ENCODE measurements around the gene HPSE2. TPM values are rescaled to one million over a fixed set of nuclear protein-coding genes. Genes with fewer than 3 reads are reported as not detected.

The HPSE2 gene
- total RNA-seq, 4 donors from 2014 or later: not detected

DNA sequence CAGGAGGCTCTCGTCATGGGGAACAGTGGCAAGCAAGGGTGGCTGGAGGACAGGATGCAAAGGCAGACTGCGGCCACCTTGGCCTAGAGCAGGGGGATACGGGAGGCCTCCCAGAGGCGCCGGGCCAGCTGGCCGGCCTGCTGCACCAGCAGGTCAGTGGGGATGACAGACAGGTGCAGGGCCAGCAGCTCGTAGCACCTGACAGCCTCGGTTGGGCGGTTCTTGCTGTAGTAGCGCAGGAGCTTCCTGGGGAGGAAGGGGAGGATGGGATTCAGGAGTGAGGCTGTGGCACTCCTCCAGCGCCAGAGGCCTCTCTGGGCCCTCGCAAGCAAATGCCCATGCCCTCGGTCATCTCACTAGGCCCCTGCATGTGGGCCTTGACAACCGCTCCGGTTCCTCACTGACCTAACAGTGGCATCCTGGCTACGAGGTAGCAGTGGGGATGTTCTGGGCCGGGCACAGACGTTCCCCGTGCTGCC, 818.1 kb downstream of the HPSE2 start:
- no peak for TF ChIP-seq POLR2A (IDR thresholded peaks at IDR 0.05)
- TF ChIP-seq, protein P1, sequence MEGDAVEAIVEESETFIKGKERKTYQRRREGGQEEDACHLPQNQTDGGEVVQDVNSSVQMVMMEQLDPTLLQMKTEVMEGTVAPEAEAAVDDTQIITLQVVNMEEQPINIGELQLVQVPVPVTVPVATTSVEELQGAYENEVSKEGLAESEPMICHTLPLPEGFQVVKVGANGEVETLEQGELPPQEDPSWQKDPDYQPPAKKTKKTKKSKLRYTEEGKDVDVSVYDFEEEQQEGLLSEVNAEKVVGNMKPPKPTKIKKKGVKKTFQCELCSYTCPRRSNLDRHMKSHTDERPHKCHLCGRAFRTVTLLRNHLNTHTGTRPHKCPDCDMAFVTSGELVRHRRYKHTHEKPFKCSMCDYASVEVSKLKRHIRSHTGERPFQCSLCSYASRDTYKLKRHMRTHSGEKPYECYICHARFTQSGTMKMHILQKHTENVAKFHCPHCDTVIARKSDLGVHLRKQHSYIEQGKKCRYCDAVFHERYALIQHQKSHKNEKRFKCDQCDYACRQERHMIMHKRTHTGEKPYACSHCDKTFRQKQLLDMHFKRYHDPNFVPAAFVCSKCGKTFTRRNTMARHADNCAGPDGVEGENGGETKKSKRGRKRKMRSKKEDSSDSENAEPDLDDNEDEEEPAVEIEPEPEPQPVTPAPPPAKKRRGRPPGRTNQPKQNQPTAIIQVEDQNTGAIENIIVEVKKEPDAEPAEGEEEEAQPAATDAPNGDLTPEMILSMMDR (IDR thresholded peaks at IDR 0.05): no peak
- WGBS, 2 donors: 93 to 100% methylated on average over 3 to 17 of the region's 19 CpGs
- no peak overlapping the region for H3K27ac ChIP-seq
- H3K36me3 ChIP-seq: peaks cover 11 to 13% of the 10 kb centered on the region in 2 donors
- DNase-seq: no peak
- H3K4me1 ChIP-seq: peaks cover 16 to 19% of the 10 kb centered on the region in 2 donors
- H3K27me3 ChIP-seq: no peaks in the 10 kb centered on the region
- intact Hi-C loops (cut with DNase I): loop anchor here (10.0 kb wide), 1 partner anchor 93 kb away; no protein-coding TSS in a partner anchor
- no peak overlapping the region for H3K4me3 ChIP-seq (replicated peaks in 1 of 3)
- H3K9me3 ChIP-seq: no peaks in the 10 kb centered on the region

DNA sequence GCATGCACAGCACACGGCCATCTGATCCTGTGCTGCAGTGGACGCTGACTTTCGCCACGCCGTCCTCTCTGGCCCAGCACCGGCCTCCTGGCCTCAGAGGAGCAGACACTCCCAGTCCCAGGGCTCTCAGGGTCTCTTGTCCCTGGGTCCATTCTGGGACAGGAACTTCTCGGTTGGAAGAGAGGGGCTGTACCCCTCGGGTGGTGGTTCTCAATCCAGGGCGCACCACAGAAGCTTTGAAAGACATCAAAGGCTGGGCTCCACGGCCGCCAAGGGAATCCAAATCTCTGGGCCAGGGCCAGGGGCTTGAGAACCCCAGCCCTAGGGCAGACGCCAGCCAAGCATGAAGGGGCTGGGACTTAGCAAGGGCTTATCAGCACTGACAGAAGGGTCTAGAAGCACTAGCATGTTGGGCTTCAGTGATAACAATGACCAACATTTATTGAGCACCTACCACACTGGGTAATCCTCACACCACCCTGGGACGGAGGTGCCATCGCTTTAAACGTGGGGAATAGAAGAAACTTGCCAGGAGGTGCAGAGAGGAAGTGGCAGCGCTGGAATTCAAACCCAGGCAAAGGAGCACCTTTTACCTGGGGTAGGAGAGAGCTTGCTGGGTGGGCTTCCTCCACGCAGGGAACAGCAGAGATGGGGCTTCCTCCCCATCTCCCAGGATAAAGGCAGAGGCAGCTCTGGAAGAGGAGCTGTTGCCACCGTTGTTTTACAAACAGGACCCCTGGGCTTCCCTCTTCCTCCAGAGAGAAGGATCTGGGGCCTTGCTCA, 818.9 kb downstream of the HPSE2 start:
- intact Hi-C loops (cut with DNase I): loop anchor here (10.0 kb wide), 1 partner anchor 92 kb away; no protein-coding TSS in a partner anchor
- TF ChIP-seq, protein P1 (IDR thresholded peaks at IDR 0.05): no peak
- TF ChIP-seq POLR2A (IDR thresholded peaks at IDR 0.05): no peak
- DNase-seq: no peak
- no peak overlapping the region for H3K27ac ChIP-seq
- H3K4me3 ChIP-seq (replicated peaks in 1 of 3): no peak overlapping the region
- H3K27me3 ChIP-seq: no peaks in the 10 kb centered on the region
- H3K4me1 ChIP-seq: peaks cover 16 to 26% of the 10 kb centered on the region in 2 donors
- H3K36me3 ChIP-seq: peaks cover 11 to 13% of the 10 kb centered on the region in 2 donors
- H3K9me3 ChIP-seq: no peaks in the 10 kb centered on the region
- WGBS, 2 donors: 80 to 86% methylated on average over 15 to 18 of the region's 18 CpGs

DNA sequence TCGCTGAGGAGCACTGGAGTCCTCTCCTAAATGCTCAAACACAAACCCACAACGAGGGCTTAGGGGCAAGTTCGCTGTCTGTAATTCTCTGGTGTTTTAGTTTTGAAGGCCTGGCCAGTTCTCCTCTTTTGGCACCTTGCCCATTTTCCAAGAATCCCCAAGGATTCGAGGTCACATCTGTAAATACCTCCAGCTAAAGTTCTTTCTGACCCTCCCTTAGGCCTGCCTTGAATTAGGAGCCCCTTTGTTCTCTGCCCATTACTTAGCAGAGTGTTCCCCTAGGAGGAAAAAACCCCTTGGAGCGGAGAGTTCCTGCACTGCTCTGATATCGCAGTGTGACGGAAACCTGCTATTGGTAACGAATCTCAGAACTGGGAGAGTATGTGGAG, 819.9 kb downstream of the HPSE2 start:
- 64 to 70% methylated on average over 6 to 8 of the region's 8 CpGs for WGBS, 2 donors
- H3K4me1 ChIP-seq: peaks cover 16 to 37% of the 10 kb centered on the region in 2 donors
- peaks cover 11 to 13% of the 10 kb centered on the region in 2 donors for H3K36me3 ChIP-seq
- TF ChIP-seq POLR2A (IDR thresholded peaks at IDR 0.05): no peak
- TF ChIP-seq, protein P1 (IDR thresholded peaks at IDR 0.05): no peak
- no peaks in the 10 kb centered on the region for H3K27me3 ChIP-seq
- H3K9me3 ChIP-seq: no peaks in the 10 kb centered on the region
- peak overlapping the region in 2 of 3 donors; percentile 79 to 87 for H3K27ac ChIP-seq
- no peak overlapping the region for H3K4me3 ChIP-seq (replicated peaks in 1 of 3)
- intact Hi-C loops (cut with DNase I): loop anchor here (10.0 kb wide), 1 partner anchor 91 kb away; no protein-coding TSS in a partner anchor
- DNase-seq: no peak

DNA sequence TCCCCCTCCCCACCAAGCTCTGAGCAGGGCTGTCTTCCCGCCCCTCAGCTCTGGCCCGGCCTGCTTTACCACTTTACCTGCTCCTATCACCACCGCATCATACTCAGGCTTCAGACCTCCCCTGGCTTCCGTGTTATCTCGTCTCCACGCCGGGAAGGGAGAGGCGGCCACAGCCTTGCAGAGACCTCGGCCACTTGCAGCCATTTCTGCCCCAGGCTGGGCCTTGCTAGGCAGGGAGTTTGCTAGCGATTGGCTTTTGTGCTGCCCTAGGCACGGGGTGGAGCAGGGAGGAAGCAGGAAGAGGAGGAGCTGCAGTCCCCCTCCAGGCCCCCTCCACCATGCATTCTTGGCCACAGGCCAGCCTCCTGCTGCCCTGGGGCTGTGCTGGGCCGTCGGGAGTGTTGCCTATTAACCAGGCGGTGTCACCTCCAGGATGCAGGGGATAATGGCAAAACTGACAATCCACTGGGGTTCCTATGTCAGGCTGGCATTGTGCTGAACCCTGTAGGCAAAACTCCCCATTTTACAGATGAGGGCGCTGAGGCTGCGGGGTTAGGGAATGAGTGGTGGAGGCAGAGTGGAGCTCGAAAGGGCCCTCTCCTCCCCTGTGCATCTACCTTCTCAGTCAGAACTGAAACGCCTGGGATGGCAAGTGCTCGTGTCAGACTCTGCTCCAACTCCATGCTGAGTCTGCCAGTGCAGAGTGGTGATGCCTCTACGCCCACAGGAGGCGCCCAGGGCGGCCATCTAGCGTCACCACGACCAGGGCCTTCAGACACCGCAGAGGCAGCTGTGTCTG, 820.5 kb downstream of the HPSE2 start, which contains the start of gene PYROXD2:
Gene PYROXD2 (minus strand): TSS at position 251 of the 799 bp plus-strand sequence. CDS start 47 bp downstream, at position 204.
- intact Hi-C loops (cut with DNase I): loop anchor here (10.0 kb wide), 1 partner anchor 90 kb away; no protein-coding TSS in a partner anchor
- WGBS, 2 donors: 18 to 42% methylated on average over 18 to 22 of the region's 25 CpGs

More for the DNA sequence above, 820.5 kb downstream of the HPSE2 start, which contains the start of gene PYROXD2:
- peaks cover 16 to 43% of the 10 kb centered on the region in 2 donors for H3K4me1 ChIP-seq
- H3K27ac ChIP-seq: peak within 1 kb of the TSS; percentile 77 to 87 (median 79)
- TF ChIP-seq POLR2A (IDR thresholded peaks at IDR 0.05): peak in 1 of 2 donors; percentile 85
- TF ChIP-seq, protein P1 (IDR thresholded peaks at IDR 0.05): no peak
- no peaks in the 10 kb centered on the region for H3K27me3 ChIP-seq
- H3K4me3 ChIP-seq (replicated peaks in 1 of 3): peak within 1 kb of the TSS; percentile 34 to 61 (median 51)
- peak; percentile 95 to 97 for DNase-seq
- H3K9me3 ChIP-seq: no peaks in the 10 kb centered on the region
- H3K36me3 ChIP-seq: peaks cover 11 to 13% of the 10 kb centered on the region in 2 donors
